ENCODE data around the gene PLD5. TPM values are rescaled to one million over a fixed set of nuclear protein-coding genes. Genes with fewer than 3 reads are reported as not detected.
"Not testable (repeated sequence)": the region's sequence is repeated elsewhere in the genome, so short reads cannot be mapped to it uniquely, and the experiment has no call there.

PLD5 gene
- total and polyA plus RNA-seq, 7 experiments from 2014 or later: not detected

DNA sequence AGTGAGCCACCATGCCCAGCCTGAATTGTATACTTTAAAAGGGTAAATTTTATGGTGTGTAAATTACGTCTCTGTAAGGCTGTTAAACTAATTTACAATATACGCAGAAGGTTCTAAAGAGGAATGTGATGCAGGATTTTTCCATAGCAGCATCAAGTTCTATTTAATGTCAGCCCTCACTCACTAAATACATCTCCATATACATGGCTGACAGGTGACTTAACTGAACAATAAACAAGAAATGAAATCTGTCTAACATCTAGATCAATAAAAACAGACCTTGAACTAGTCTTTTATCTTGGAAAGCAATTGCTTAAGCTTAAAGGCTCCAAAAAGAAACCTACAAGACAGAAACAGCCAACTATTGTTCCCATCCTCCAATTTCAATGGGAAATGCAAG is 404.1 kb downstream of the PLD5 start:
- Mint-ChIP-seq H3K36me3 (no peaks in the 10 kb centered on the region), H3K4me1 (no peaks in the 10 kb centered on the region), H3K27ac (no peak overlapping the region), H3K4me3 (no peak overlapping the region), H3K27me3 (peaks cover 0 to 8% (median 4%) of the 10 kb centered on the region in 5 donors), H3K9me3 (peaks cover 0 to 7% (median 0%) of the 10 kb centered on the region in 11 donors)
- Histone ChIP-seq H3K27me3 (ENCODE audit: control insufficient read depth in 2 of 2, insufficient read depth in 2 of 2, low read length in 2 of 2) (no peaks in the 10 kb centered on the region), H3K27ac (ENCODE audit: low read depth, low read length) (no peak overlapping the region), H3K4me3 (ENCODE audit: low read length) (no peak overlapping the region), H3K4me1 (ENCODE audit: control insufficient read depth in 2 of 2, insufficient read depth in 2 of 2, low read length in 2 of 2) (no peaks in the 10 kb centered on the region), H3K9me3 (ENCODE audit: control insufficient read depth in 2 of 3, low read length in 3 of 3) (no peaks in the 10 kb centered on the region), H3K36me3 (ENCODE audit: control insufficient read depth in 2 of 3, insufficient read depth in 3 of 3, low read length in 3 of 3) (no peaks in the 10 kb centered on the region)
- intact Hi-C loops (cut with micrococcal nuclease): no loop called here
- CTCF ChIA-PET: no interaction called here
- no peak for DNase-seq
- POLR2A ChIA-PET: no interaction called here
- no peak for ATAC-seq

DNA sequence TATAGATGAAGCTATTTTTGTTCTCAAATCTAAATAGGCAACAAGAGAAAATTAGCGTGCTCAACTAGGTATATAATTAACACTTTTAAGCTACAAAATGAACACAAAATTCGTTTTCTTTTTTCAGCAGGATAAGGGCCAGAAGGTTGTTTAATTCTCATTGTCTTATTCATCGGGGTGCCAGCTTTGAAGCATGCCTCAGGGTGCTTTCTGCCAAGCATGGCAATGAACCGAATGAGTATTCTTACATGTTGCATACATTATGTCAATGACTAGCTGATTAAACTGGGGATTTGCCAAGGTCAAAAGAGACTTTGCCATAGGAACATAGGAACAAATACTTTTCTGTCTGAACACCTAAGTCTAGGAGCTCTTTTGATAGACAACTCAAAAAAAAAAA is 423.6 kb downstream of the PLD5 start:
- ChIA-PET CTCF (no interaction called here), POLR2A (no interaction called here)

GRCh38 chr1:242097283-242097682 is 427.2 kb downstream of the PLD5 start:
- H3K36me3 ChIP-seq (ENCODE audit: control insufficient read depth in 2 of 3, insufficient read depth in 3 of 3, low read length in 3 of 3); intact Hi-C loops (cut with micrococcal nuclease); H3K27me3 ChIP-seq (ENCODE audit: control insufficient read depth in 2 of 2, insufficient read depth in 2 of 2, low read length in 2 of 2); H3K4me1 ChIP-seq (ENCODE audit: control insufficient read depth in 2 of 2, insufficient read depth in 2 of 2, low read length in 2 of 2); ATAC-seq; POLR2A ChIA-PET; H3K27ac Mint-ChIP-seq; H3K4me3 Mint-ChIP-seq; CTCF ChIA-PET; DNase-seq; H3K36me3 Mint-ChIP-seq; H3K9me3 ChIP-seq (ENCODE audit: control insufficient read depth in 2 of 3, low read length in 3 of 3); H3K9me3 Mint-ChIP-seq; H3K4me1 Mint-ChIP-seq; H3K4me3 ChIP-seq (ENCODE audit: low read length); H3K27ac ChIP-seq (ENCODE audit: low read depth, low read length): not testable (repeated sequence)
- H3K27me3 Mint-ChIP-seq: peaks cover 0 to 23% (median 9%) of the 10 kb centered on the region in 5 donors

More for the DNA sequence above, 423.6 kb downstream of the PLD5 start:
- no peaks in the 10 kb centered on the region for H3K27me3 ChIP-seq (ENCODE audit: control insufficient read depth in 2 of 2, insufficient read depth in 2 of 2, low read length in 2 of 2)
- DNase-seq: no peak
- Mint-ChIP-seq H3K36me3 (no peaks in the 10 kb centered on the region), H3K27ac (no peak overlapping the region), H3K27me3 (peaks cover 0 to 26% (median 13%) of the 10 kb centered on the region in 5 donors), H3K4me3 (no peak overlapping the region), H3K4me1 (no peaks in the 10 kb centered on the region), H3K9me3 (peaks cover 0 to 10% (median 0%) of the 10 kb centered on the region in 11 donors)
- no peak overlapping the region for H3K4me3 ChIP-seq (ENCODE audit: low read length)
- no peaks in the 10 kb centered on the region for H3K4me1 ChIP-seq (ENCODE audit: control insufficient read depth in 2 of 2, insufficient read depth in 2 of 2, low read length in 2 of 2)
- H3K9me3 ChIP-seq (ENCODE audit: control insufficient read depth in 2 of 3, low read length in 3 of 3): no peaks in the 10 kb centered on the region
- no peak for ATAC-seq
- H3K36me3 ChIP-seq (ENCODE audit: control insufficient read depth in 2 of 3, insufficient read depth in 3 of 3, low read length in 3 of 3): no peaks in the 10 kb centered on the region
- intact Hi-C loops (cut with micrococcal nuclease): no loop called here
- no peak overlapping the region for H3K27ac ChIP-seq (ENCODE audit: low read depth, low read length)

DNA sequence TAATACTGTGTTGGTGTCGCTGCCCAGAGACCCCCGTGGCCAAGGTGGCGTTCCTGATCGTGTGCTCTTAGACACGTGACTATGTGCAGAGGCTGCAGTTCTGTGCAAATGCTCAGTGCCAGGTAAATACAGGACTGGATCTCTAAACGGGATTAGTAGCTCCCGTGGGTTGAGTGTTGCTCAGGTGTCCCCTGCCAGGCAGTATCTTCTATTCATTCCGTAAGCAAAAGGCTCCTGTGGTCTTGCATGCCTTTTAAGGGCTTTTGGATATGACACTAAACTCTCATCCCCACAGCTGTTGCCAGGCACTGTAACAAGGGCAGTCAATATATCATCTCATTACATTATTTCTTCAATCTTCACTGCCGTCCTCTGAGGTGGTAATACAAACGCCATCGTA is 431.4 kb downstream of the PLD5 start:
- Mint-ChIP-seq H3K36me3 (no peaks in the 10 kb centered on the region), H3K4me3 (no peak overlapping the region), H3K27ac (no peak overlapping the region), H3K4me1 (no peaks in the 10 kb centered on the region), H3K9me3 (peaks cover 0 to 1% (median 0%) of the 10 kb centered on the region in 11 donors), H3K27me3 (peaks cover 0 to 10% (median 0%) of the 10 kb centered on the region in 5 donors)
- ChIA-PET CTCF (no interaction called here), POLR2A (no interaction called here)
- H3K9me3 ChIP-seq (ENCODE audit: control insufficient read depth in 2 of 3, low read length in 3 of 3): no peaks in the 10 kb centered on the region
- H3K36me3 ChIP-seq (ENCODE audit: control insufficient read depth in 2 of 3, insufficient read depth in 3 of 3, low read length in 3 of 3): no peaks in the 10 kb centered on the region
- no peak for ATAC-seq
- no peaks in the 10 kb centered on the region for H3K4me1 ChIP-seq (ENCODE audit: control insufficient read depth in 2 of 2, insufficient read depth in 2 of 2, low read length in 2 of 2)
- no peaks in the 10 kb centered on the region for H3K27me3 ChIP-seq (ENCODE audit: control insufficient read depth in 2 of 2, insufficient read depth in 2 of 2, low read length in 2 of 2)
- H3K4me3 ChIP-seq (ENCODE audit: low read length): no peak overlapping the region
- no peak overlapping the region for H3K27ac ChIP-seq (ENCODE audit: low read depth, low read length)
- no peak for DNase-seq
- intact Hi-C loops (cut with micrococcal nuclease): no loop called here

- intact Hi-C loops (cut with micrococcal nuclease): no loop called here
- Histone ChIP-seq H3K27ac (ENCODE audit: low read depth, low read length) (no peak overlapping the region), H3K4me1 (ENCODE audit: control insufficient read depth in 2 of 2, insufficient read depth in 2 of 2, low read length in 2 of 2) (no peaks in the 10 kb centered on the region), H3K27me3 (ENCODE audit: control insufficient read depth in 2 of 2, insufficient read depth in 2 of 2, low read length in 2 of 2) (no peaks in the 10 kb centered on the region), H3K36me3 (ENCODE audit: control insufficient read depth in 2 of 3, insufficient read depth in 3 of 3, low read length in 3 of 3) (no peaks in the 10 kb centered on the region), H3K9me3 (ENCODE audit: control insufficient read depth in 2 of 3, low read length in 3 of 3) (no peaks in the 10 kb centered on the region), H3K4me3 (ENCODE audit: low read length) (no peak overlapping the region)
- H3K36me3 Mint-ChIP-seq: no peaks in the 10 kb centered on the region
- ChIA-PET CTCF (no interaction called here), POLR2A (no interaction called here)
- DNase-seq (no peak), ATAC-seq (no peak)
- H3K27me3 Mint-ChIP-seq: peaks cover 0 to 18% (median 0%) of the 10 kb centered on the region in 5 donors
- H3K4me3 Mint-ChIP-seq: no peak overlapping the region
- H3K9me3 Mint-ChIP-seq: no peaks in the 10 kb centered on the region
- H3K27ac Mint-ChIP-seq: no peak overlapping the region
- H3K4me1 Mint-ChIP-seq: no peaks in the 10 kb centered on the region
Measured at GRCh38 chr1:242089911-242090310, 434.6 kb downstream of the PLD5 start.

DNA sequence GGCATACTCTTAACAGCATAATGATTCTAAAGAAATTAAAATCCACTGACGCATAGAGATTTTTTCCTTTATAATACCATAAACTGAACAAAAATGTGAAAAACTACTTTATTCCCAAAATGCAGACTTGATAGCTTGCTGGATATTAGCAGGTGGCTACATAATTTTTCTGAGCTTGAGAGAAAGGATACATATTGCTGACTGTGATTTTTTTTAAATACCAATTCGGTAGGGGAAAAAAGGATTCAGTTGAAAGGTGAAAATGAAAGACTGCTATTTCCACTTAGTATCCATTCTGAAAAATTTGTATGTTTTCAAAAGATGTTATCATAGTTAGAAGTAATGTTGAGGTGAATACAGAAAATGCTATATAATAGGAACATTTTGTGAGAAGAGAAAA is 435.6 kb downstream of the PLD5 start:
- POLR2A ChIA-PET: no interaction called here

GRCh38 chr1:242086706-242087105 is 437.8 kb downstream of the PLD5 start:
- Histone ChIP-seq H3K9me3 (ENCODE audit: control insufficient read depth in 2 of 3, low read length in 3 of 3) (no peaks in the 10 kb centered on the region), H3K4me3 (ENCODE audit: low read length) (no peak overlapping the region), H3K27me3 (ENCODE audit: control insufficient read depth in 2 of 2, insufficient read depth in 2 of 2, low read length in 2 of 2) (no peaks in the 10 kb centered on the region), H3K27ac (ENCODE audit: low read depth, low read length) (no peak overlapping the region), H3K4me1 (ENCODE audit: control insufficient read depth in 2 of 2, insufficient read depth in 2 of 2, low read length in 2 of 2) (no peaks in the 10 kb centered on the region), H3K36me3 (ENCODE audit: control insufficient read depth in 2 of 3, insufficient read depth in 3 of 3, low read length in 3 of 3) (no peaks in the 10 kb centered on the region)
- CTCF ChIA-PET: no interaction called here
- H3K27ac Mint-ChIP-seq: no peak overlapping the region
- POLR2A ChIA-PET: no interaction called here
- no peaks in the 10 kb centered on the region for H3K36me3 Mint-ChIP-seq
- H3K27me3 Mint-ChIP-seq: peaks cover 0 to 35% (median 9%) of the 10 kb centered on the region in 5 donors
- no peak overlapping the region for H3K4me3 Mint-ChIP-seq
- H3K4me1 Mint-ChIP-seq: no peaks in the 10 kb centered on the region
- ATAC-seq: no peak
- DNase-seq: no peak
- intact Hi-C loops (cut with micrococcal nuclease): no loop called here
- peaks cover 0 to 6% (median 0%) of the 10 kb centered on the region in 11 donors for H3K9me3 Mint-ChIP-seq

More for the DNA sequence above, 435.6 kb downstream of the PLD5 start:
- Mint-ChIP-seq H3K27me3 (peaks cover 0 to 23% (median 0%) of the 10 kb centered on the region in 5 donors), H3K36me3 (no peaks in the 10 kb centered on the region), H3K4me1 (no peaks in the 10 kb centered on the region), H3K4me3 (no peak overlapping the region), H3K27ac (no peak overlapping the region), H3K9me3 (no peaks in the 10 kb centered on the region)
- no peak overlapping the region for H3K27ac ChIP-seq (ENCODE audit: low read depth, low read length)
- no peaks in the 10 kb centered on the region for H3K9me3 ChIP-seq (ENCODE audit: control insufficient read depth in 2 of 3, low read length in 3 of 3)
- no peaks in the 10 kb centered on the region for H3K36me3 ChIP-seq (ENCODE audit: control insufficient read depth in 2 of 3, insufficient read depth in 3 of 3, low read length in 3 of 3)
- intact Hi-C loops (cut with micrococcal nuclease): no loop called here
- DNase-seq (no peak), ATAC-seq (no peak)
- no peak overlapping the region for H3K4me3 ChIP-seq (ENCODE audit: low read length)
- no peaks in the 10 kb centered on the region for H3K4me1 ChIP-seq (ENCODE audit: control insufficient read depth in 2 of 2, insufficient read depth in 2 of 2, low read length in 2 of 2)
- CTCF ChIA-PET: no interaction called here
- no peaks in the 10 kb centered on the region for H3K27me3 ChIP-seq (ENCODE audit: control insufficient read depth in 2 of 2, insufficient read depth in 2 of 2, low read length in 2 of 2)
